T-helper 17 cell (primary cell): ENCODE data around the gene GPR45. TPM values are rescaled to one million over a fixed set of nuclear protein-coding genes. Genes with fewer than 3 reads are reported as not detected.
"Not testable (repeated sequence)": the region's sequence is repeated elsewhere in the genome, so short reads cannot be mapped to it uniquely, and the experiment has no call there.

Experiments used
- ATAC-seq: fragments of 150-1000 bp; cut with Tn5 transposase; 2 replicates; pipeline ENCODE4 v1.10.0; 2021; ENCODE audit warnings: mild to moderate bottlenecking, moderate library complexity
- DNase-seq, 3 donors: peaks; one replicate each; pipeline versions ENCODE4 v3.0.0 to v3.0.0-alpha.2; 2020 to 2021
- H3K9me3 ChIP-seq: one replicate; pipeline ENCODE4 v1.7.0; 2013; ENCODE audit warnings: low read length, mild to moderate bottlenecking; ENCODE audit not compliant: control insufficient read depth, poor library complexity, severe bottlenecking
- H3K27ac Mint-ChIP-seq: one replicate; pipeline ENCODE4 v1.8.0; 2022; ENCODE audit warnings: mild to moderate bottlenecking, moderate library complexity, mixed read lengths
- H3K27me3 Mint-ChIP-seq: one replicate; pipeline ENCODE4 v1.8.0; 2022; ENCODE audit warnings: mixed read lengths
- H3K36me3 Mint-ChIP-seq: one replicate; pipeline ENCODE4 v1.8.0; 2022; ENCODE audit warnings: low read depth, mixed read lengths
- H3K4me1 Mint-ChIP-seq: one replicate; pipeline ENCODE4 v1.8.0; 2022; ENCODE audit warnings: mild to moderate bottlenecking, mixed read lengths
- H3K4me3 Mint-ChIP-seq: one replicate; pipeline ENCODE4 v1.8.0; 2022; ENCODE audit warnings: mild to moderate bottlenecking, moderate library complexity, mixed read lengths
- total RNA-seq, 4 donors: library from RNA in 2 of 4; stranded (reverse) in 2 of 4; gene quantifications; one replicate each; pipeline ENCODE4 v1.2.3 and lab custom pipeline; 2022 to 2026

Gene GPR45
- total RNA-seq, 2 donors from 2014 or later, result not detected

- H3K4me3 Mint-ChIP-seq, result no peak overlapping the region
- no peaks in the 10 kb centered on the region for H3K36me3 Mint-ChIP-seq
- peaks cover 4% of the 10 kb centered on the region for H3K4me1 Mint-ChIP-seq
- no peak overlapping the region for H3K27ac Mint-ChIP-seq
- peaks cover 10% of the 10 kb centered on the region for H3K27me3 Mint-ChIP-seq
- no peaks in the 10 kb centered on the region for H3K9me3 ChIP-seq
- DNase-seq, result no peak
- ATAC-seq, result no peak
Measured at GRCh38 chr2:105242286-105242993, 897 bp downstream of the GPR45 start.

GRCh38 chr2:105243961-105244360, 2.4 kb downstream of the GPR45 start:
- ATAC-seq, result no peak

DNA sequence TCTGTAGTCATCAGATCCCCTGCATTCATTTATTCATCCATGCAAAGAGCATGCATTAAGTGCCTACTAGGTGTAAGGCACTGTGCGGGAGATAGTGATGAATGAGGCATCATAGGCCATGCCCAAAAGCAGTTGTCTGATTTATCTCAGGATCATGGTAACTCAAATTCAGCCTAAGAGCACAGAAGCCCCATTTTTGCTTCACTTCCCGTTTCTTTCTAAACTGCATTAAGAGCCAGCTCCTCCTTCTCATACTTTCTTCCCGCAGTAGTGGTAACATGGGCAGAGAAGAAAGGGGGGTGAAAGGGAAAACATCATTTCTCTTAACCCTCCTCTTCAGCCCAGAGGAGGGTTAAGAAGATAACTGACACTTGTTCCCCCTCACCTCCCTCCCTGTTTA, 2.9 kb downstream of the GPR45 start:
- no peaks in the 10 kb centered on the region for H3K9me3 ChIP-seq
- Mint-ChIP-seq H3K4me1 (no peaks in the 10 kb centered on the region), H3K4me3 (no peak overlapping the region), H3K36me3 (no peaks in the 10 kb centered on the region), H3K27ac (no peak overlapping the region), H3K27me3 (peaks cover 6% of the 10 kb centered on the region)
- ATAC-seq (no peak), DNase-seq (no peak)

More at GRCh38 chr2:105243961-105244360, 2.4 kb downstream of the GPR45 start:
- H3K9me3 ChIP-seq, result no peaks in the 10 kb centered on the region
- peaks cover 10% of the 10 kb centered on the region for H3K27me3 Mint-ChIP-seq
- no peak overlapping the region for H3K4me3 Mint-ChIP-seq
- H3K36me3 Mint-ChIP-seq, result no peaks in the 10 kb centered on the region
- H3K4me1 Mint-ChIP-seq, result no peaks in the 10 kb centered on the region
- DNase-seq, result no peak
- no peak overlapping the region for H3K27ac Mint-ChIP-seq

GRCh38 chr2:105248316-105249070, 7.0 kb downstream of the GPR45 start:
- H3K4me1 Mint-ChIP-seq, result no peaks in the 10 kb centered on the region
- H3K27ac Mint-ChIP-seq, result no peak overlapping the region
- ATAC-seq (no peak), DNase-seq (no peak)
- no peak overlapping the region for H3K4me3 Mint-ChIP-seq
- no peaks in the 10 kb centered on the region for H3K36me3 Mint-ChIP-seq
- H3K9me3 ChIP-seq, result no peaks in the 10 kb centered on the region
- peaks cover 6% of the 10 kb centered on the region for H3K27me3 Mint-ChIP-seq

GRCh38 chr2:105249181-105249580, 7.6 kb downstream of the GPR45 start:
- no peaks in the 10 kb centered on the region for H3K9me3 ChIP-seq
- Mint-ChIP-seq H3K27ac (no peak overlapping the region), H3K36me3 (no peaks in the 10 kb centered on the region), H3K4me3 (no peak overlapping the region), H3K27me3 (peaks cover under 1% of the 10 kb centered on the region), H3K4me1 (no peaks in the 10 kb centered on the region)
- ATAC-seq, result no peak
- no peak for DNase-seq

GRCh38 chr2:105249891-105250290, 8.3 kb downstream of the GPR45 start:
- Mint-ChIP-seq H3K4me1 (no peaks in the 10 kb centered on the region), H3K27ac (no peak overlapping the region)

GRCh38 chr2:105251016-105251648, 9.6 kb downstream of the GPR45 start:
- not testable (repeated sequence) for H3K27me3 Mint-ChIP-seq, ATAC-seq, DNase-seq, H3K9me3 ChIP-seq, H3K27ac Mint-ChIP-seq, H3K4me1 Mint-ChIP-seq, H3K4me3 Mint-ChIP-seq, H3K36me3 Mint-ChIP-seq

More at GRCh38 chr2:105249891-105250290, 8.3 kb downstream of the GPR45 start:
- H3K9me3 ChIP-seq, result no peaks in the 10 kb centered on the region
- Mint-ChIP-seq H3K36me3 (no peaks in the 10 kb centered on the region), H3K27me3 (no peaks in the 10 kb centered on the region), H3K4me3 (no peak overlapping the region)
- ATAC-seq, result no peak
- no peak for DNase-seq

GRCh38 chr2:105252271-105252670, 10.7 kb downstream of the GPR45 start:
- no peak overlapping the region for H3K27ac Mint-ChIP-seq
- no peaks in the 10 kb centered on the region for H3K9me3 ChIP-seq
- H3K27me3 Mint-ChIP-seq, result no peaks in the 10 kb centered on the region
- no peaks in the 10 kb centered on the region for H3K4me1 Mint-ChIP-seq
- no peak for DNase-seq
- no peak overlapping the region for H3K4me3 Mint-ChIP-seq
- no peaks in the 10 kb centered on the region for H3K36me3 Mint-ChIP-seq
- ATAC-seq, result no peak

- no peaks in the 10 kb centered on the region for H3K9me3 ChIP-seq
- H3K27me3 Mint-ChIP-seq, result no peaks in the 10 kb centered on the region
- ATAC-seq (no peak), DNase-seq (no peak)
- H3K27ac Mint-ChIP-seq, result no peak overlapping the region
- H3K36me3 Mint-ChIP-seq, result no peaks in the 10 kb centered on the region
- H3K4me1 Mint-ChIP-seq, result no peaks in the 10 kb centered on the region
- H3K4me3 Mint-ChIP-seq, result no peak overlapping the region
Measured at GRCh38 chr2:105254531-105255210, 13.1 kb downstream of the GPR45 start.

- H3K36me3 Mint-ChIP-seq, result no peaks in the 10 kb centered on the region
- ATAC-seq (no peak), DNase-seq (no peak)
- H3K4me1 Mint-ChIP-seq, result no peaks in the 10 kb centered on the region
- H3K9me3 ChIP-seq, result no peaks in the 10 kb centered on the region
- no peak overlapping the region for H3K4me3 Mint-ChIP-seq
- no peaks in the 10 kb centered on the region for H3K27me3 Mint-ChIP-seq
- H3K27ac Mint-ChIP-seq, result no peak overlapping the region
Measured at GRCh38 chr2:105255979-105256378, 14.4 kb downstream of the GPR45 start.

DNA sequence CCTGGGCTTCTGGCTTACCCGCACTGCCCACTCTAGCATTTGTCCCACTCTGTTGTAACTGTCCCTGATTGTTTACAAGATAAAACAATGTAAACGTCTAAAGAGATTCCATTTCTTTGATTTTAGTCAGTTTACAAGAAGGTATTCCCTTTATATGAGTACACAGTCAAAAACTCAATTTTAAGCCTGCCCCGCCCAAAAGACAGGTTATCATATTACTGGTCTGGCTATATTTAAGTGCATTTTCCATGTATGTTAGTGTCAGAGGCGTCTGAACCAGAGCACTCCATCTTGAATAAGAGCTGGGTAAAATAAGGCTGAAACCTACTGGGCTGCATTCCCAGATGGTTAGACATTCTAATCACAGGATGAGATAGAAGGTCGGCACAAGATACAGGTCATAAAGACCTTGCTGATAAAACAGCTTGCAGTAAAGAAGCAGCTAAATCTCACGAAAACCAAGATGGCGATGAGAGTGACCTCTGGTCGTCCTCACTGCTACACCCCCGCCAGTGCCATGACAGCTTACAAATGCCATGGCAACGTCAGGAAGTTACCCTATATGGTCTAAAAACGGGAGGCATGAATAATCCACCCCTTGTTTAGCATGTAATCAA, 15.0 kb downstream of the GPR45 start:
- H3K4me1 Mint-ChIP-seq, result no peaks in the 10 kb centered on the region
- H3K27me3 Mint-ChIP-seq, result no peaks in the 10 kb centered on the region
- no peaks in the 10 kb centered on the region for H3K36me3 Mint-ChIP-seq
- ATAC-seq, result no peak
- H3K4me3 Mint-ChIP-seq, result no peak overlapping the region
- H3K9me3 ChIP-seq, result no peaks in the 10 kb centered on the region
- no peak overlapping the region for H3K27ac Mint-ChIP-seq
- DNase-seq, result no peak

DNA sequence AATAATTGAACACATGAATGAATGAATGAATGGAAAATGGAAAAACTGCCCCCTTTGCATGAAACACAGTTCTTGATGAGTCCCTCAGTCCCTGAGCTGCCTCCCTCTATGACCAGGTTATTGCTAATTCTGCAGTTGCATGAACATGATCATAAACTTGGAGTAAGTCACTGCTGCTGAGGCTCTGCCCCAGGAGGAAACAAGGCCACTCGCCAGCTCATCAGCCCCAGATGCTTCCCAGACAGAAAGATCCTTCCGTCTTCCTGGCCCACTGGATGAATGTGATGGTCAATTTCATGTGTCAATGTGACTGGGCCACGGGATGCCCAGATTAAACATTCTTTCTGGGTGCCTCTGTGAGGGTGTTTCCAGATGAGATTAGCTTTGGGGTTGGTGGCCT, 16.4 kb downstream of the GPR45 start:
- no peak overlapping the region for H3K4me3 Mint-ChIP-seq
- no peak overlapping the region for H3K27ac Mint-ChIP-seq
- H3K9me3 ChIP-seq, result no peaks in the 10 kb centered on the region
- H3K27me3 Mint-ChIP-seq, result no peaks in the 10 kb centered on the region
- H3K4me1 Mint-ChIP-seq, result no peaks in the 10 kb centered on the region
- no peaks in the 10 kb centered on the region for H3K36me3 Mint-ChIP-seq
- no peak for DNase-seq
- no peak for ATAC-seq
